Keratinocyte (primary cell): ENCODE data around the gene GRIA4.

Experiments used
- CTCF ChIP-seq, 3 experiments: IDR thresholded peaks in 1 of 3; conservative IDR thresholded peaks in 1 of 3; optimal IDR thresholded peaks in 1 of 3; 2 replicates in 2 of 3; 3 replicates in 1 of 3; pipeline versions ENCODE3 to v1.5.1; 2011; ENCODE audit warnings: low read length in 3 of 3, mild to moderate bottlenecking in 3 of 3, moderate library complexity in 2 of 3, control low read depth in 1 of 3, inconsistent platforms in 1 of 3; ENCODE audit not compliant: insufficient read depth in 2 of 3; ENCODE audit errors: extremely low read depth in 1 of 3
- EZH2 ChIP-seq: IDR thresholded peaks from one replicate; pipeline ENCODE4 v1.6.1; 2012; ENCODE audit warnings: inconsistent platforms, mild to moderate bottlenecking, low read length, moderate library complexity

- TF ChIP-seq CTCF (optimal IDR thresholded peaks at IDR 0.05 in 1 of 3, IDR thresholded peaks at IDR 0.05 in 1 of 3, conservative IDR thresholded peaks at IDR 0.05 in 1 of 3; ENCODE audit: extremely low read depth in 1 of 3, insufficient read depth in 2 of 3, low read length in 3 of 3), result no peak
- TF ChIP-seq EZH2, result no peak
Measured at GRCh38 chr11:105900515-105901035, 290.7 kb downstream of the GRIA4 start.
